SW 1271 (cell line): ENCODE data around the gene DOCK3.
"Not testable (repeated sequence)": the region's sequence is repeated elsewhere in the genome, so short reads cannot be mapped to it uniquely, and the experiment has no call there.

Experiments
- DNase-seq, 2 experiments: peaks; one replicate each; lab custom pipeline; 2025; lab: John Stamatoyannopoulos, UW

DOCK3 gene

GRCh38 chr3:50982540-50983325 is 308.0 kb downstream of the DOCK3 start:
- DNase-seq: no peak

- DNase-seq: no peak
Measured at GRCh38 chr3:50983887-50984286, 309.2 kb downstream of the DOCK3 start.

- DNase-seq: no peak
Measured at GRCh38 chr3:50985893-50986292, 311.2 kb downstream of the DOCK3 start.

GRCh38 chr3:50986726-50987125 is 312.0 kb downstream of the DOCK3 start:
- no peak for DNase-seq

- DNase-seq: no peak
Measured at GRCh38 chr3:50994537-50994936, 319.8 kb downstream of the DOCK3 start.

GRCh38 chr3:50995085-50995824 is 320.5 kb downstream of the DOCK3 start:
- DNase-seq: no peak

GRCh38 chr3:51002495-51002894 is 327.8 kb downstream of the DOCK3 start:
- DNase-seq: no peak

GRCh38 chr3:51004235-51004634 is 329.5 kb downstream of the DOCK3 start:
- DNase-seq: no peak

GRCh38 chr3:51024121-51024520 is 349.4 kb downstream of the DOCK3 start:
- DNase-seq: no peak

GRCh38 chr3:51024765-51025632 is 350.3 kb downstream of the DOCK3 start:
- no peak for DNase-seq

- no peak for DNase-seq
Measured at GRCh38 chr3:51031666-51032065, 356.9 kb downstream of the DOCK3 start.

GRCh38 chr3:51035630-51036029 is 360.9 kb downstream of the DOCK3 start:
- no peak for DNase-seq

- DNase-seq: no peak
Measured at GRCh38 chr3:51044982-51045381, 370.3 kb downstream of the DOCK3 start.

GRCh38 chr3:51052562-51052961 is 377.8 kb downstream of the DOCK3 start:
- DNase-seq: no peak

- DNase-seq: no peak
Measured at GRCh38 chr3:51057121-51057520, 382.4 kb downstream of the DOCK3 start.

GRCh38 chr3:51063053-51063452 is 388.3 kb downstream of the DOCK3 start:
- no peak for DNase-seq

- no peak for DNase-seq
Measured at GRCh38 chr3:51075221-51075775, 400.6 kb downstream of the DOCK3 start.

- DNase-seq: no peak
Measured at GRCh38 chr3:51082363-51082762, 407.6 kb downstream of the DOCK3 start.

GRCh38 chr3:51083490-51083889 is 408.8 kb downstream of the DOCK3 start:
- no peak for DNase-seq

- not testable (repeated sequence) for DNase-seq
Measured at GRCh38 chr3:51092141-51092540, 417.4 kb downstream of the DOCK3 start.

- DNase-seq: not testable (repeated sequence)
Measured at GRCh38 chr3:51094838-51095237, 420.1 kb downstream of the DOCK3 start.
